Osteocyte (in vitro differentiated cells): ENCODE measurements around the gene CLMP. TPM values are rescaled to one million over a fixed set of nuclear protein-coding genes. Genes with fewer than 3 reads are reported as not detected.
A peak's percentile ranks its signal among the peaks of the same experiment; 100 is the strongest.

Source experiments
- DNase-seq: peaks from one replicate; pipeline ENCODE4 v3.0.0; 2021; ENCODE audit warnings: mixed read lengths; ENCODE audit not compliant: unreplicated experiment; ENCODE audit errors: extremely low spot score
- H3K27ac Mint-ChIP-seq: one replicate; pipeline ENCODE4 v1.8.0; 2021; ENCODE audit warnings: mild to moderate bottlenecking, mixed read lengths; ENCODE audit not compliant: unreplicated experiment
- H3K27me3 Mint-ChIP-seq: one replicate; pipeline ENCODE4 v1.8.0; 2021; ENCODE audit warnings: mixed read lengths; ENCODE audit not compliant: unreplicated experiment
- H3K36me3 Mint-ChIP-seq: one replicate; pipeline ENCODE4 v1.8.0; 2021; ENCODE audit warnings: mixed read lengths; ENCODE audit not compliant: unreplicated experiment
- H3K4me1 Mint-ChIP-seq: one replicate; pipeline ENCODE4 v1.8.0; 2021; ENCODE audit warnings: mixed read lengths; ENCODE audit not compliant: unreplicated experiment
- H3K4me3 Mint-ChIP-seq: one replicate; pipeline ENCODE4 v1.8.0; 2021; ENCODE audit warnings: mild to moderate bottlenecking, moderate library complexity, mixed read lengths; ENCODE audit not compliant: unreplicated experiment
- H3K9me3 Mint-ChIP-seq: one replicate; pipeline ENCODE4 v1.8.0; 2021; ENCODE audit warnings: mixed read lengths; ENCODE audit not compliant: unreplicated experiment
- total RNA-seq: library from RNA; stranded (reverse); gene quantifications from 2 replicates; pipeline ENCODE4 v1.2.1, GENCODE V29; 2021
- TF ChIP-seq, protein P1 (sequence below): fragments of 200-600 bp; sonication (generic); IDR thresholded peaks from 2 replicates; pipeline ENCODE4 v1.5.0; 2021; ENCODE audit warnings: antibody characterized with exemption, mild to moderate bottlenecking, moderate library complexity

The CLMP gene
- total RNA-seq, 1 donor from 2014 or later: 24.8 TPM

DNA sequence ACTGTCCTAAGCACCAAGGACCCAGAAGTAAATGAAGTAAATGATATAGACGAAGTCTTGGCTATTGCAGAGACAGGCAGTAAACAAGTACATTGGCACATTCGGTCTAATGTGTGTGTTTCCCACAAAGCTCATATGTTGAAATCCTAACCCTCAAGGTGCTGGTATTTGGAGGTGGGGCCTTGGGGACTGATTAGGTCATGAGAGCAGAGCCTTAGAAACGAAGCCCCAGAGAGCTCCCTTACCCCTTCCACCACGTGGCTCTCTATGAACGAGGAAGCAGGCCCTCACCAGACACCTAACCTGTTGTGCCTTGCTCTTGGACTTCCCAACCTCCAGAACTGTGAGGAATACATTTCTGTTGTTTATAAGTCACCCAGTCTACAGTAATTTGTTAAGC, 14.9 kb downstream of the CLMP start:
- Mint-ChIP-seq H3K4me3 (no peak overlapping the region), H3K9me3 (no peaks in the 10 kb centered on the region), H3K36me3 (peaks cover 5% of the 10 kb centered on the region), H3K4me1 (peaks cover 46% of the 10 kb centered on the region), H3K27me3 (no peaks in the 10 kb centered on the region), H3K27ac (peak overlapping the region; percentile 43)
- DNase-seq: no peak
- TF ChIP-seq, protein P1, sequence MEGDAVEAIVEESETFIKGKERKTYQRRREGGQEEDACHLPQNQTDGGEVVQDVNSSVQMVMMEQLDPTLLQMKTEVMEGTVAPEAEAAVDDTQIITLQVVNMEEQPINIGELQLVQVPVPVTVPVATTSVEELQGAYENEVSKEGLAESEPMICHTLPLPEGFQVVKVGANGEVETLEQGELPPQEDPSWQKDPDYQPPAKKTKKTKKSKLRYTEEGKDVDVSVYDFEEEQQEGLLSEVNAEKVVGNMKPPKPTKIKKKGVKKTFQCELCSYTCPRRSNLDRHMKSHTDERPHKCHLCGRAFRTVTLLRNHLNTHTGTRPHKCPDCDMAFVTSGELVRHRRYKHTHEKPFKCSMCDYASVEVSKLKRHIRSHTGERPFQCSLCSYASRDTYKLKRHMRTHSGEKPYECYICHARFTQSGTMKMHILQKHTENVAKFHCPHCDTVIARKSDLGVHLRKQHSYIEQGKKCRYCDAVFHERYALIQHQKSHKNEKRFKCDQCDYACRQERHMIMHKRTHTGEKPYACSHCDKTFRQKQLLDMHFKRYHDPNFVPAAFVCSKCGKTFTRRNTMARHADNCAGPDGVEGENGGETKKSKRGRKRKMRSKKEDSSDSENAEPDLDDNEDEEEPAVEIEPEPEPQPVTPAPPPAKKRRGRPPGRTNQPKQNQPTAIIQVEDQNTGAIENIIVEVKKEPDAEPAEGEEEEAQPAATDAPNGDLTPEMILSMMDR: no peak

DNA sequence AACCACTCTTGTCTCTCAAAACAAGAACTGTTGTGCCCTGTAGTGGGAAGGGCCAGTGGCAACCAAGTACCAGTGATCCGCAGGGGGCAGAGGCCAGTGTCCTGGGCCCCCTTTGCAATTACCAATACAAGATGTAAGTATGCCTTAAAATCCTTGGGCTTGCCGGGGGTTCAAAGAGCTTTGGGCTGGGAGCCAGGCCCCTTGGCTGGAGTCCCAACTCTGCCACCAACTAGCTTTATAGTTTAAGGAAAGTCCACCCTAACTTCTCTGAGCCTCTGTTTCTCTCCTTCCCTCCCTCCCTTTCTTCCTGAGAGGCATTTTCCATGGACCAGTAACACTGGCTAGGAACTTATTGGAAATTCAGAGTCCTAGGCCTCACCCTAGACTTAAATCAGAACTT, 15.5 kb downstream of the CLMP start:
- Mint-ChIP-seq H3K27ac (no peak overlapping the region), H3K4me3 (no peak overlapping the region), H3K27me3 (no peaks in the 10 kb centered on the region), H3K4me1 (peaks cover 46% of the 10 kb centered on the region), H3K9me3 (no peaks in the 10 kb centered on the region), H3K36me3 (peaks cover 5% of the 10 kb centered on the region)
- TF ChIP-seq, protein P1: no peak
- no peak for DNase-seq

DNA sequence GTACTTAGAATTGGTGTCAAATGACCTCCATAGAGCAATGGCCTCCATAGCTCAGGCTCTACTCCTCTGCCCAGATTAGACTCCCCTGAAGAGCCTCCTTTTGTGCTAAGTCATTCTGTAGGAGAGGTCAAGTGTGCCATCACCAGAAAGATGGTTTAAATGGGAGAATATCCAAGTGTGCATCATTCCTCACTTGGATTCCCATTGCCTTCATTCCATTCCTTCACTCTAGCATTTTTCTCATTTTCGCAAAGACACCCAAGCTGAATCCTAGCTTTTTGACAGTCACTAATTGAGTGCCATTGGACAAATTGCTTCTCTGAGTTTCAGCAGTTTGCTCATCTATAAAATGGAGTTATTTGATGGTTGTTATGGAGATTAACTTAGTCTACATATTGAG, 16.9 kb downstream of the CLMP start:
- no peak for DNase-seq
- Mint-ChIP-seq H3K36me3 (peaks cover 5% of the 10 kb centered on the region), H3K27ac (no peak overlapping the region), H3K9me3 (no peaks in the 10 kb centered on the region), H3K4me1 (peaks cover 57% of the 10 kb centered on the region), H3K27me3 (no peaks in the 10 kb centered on the region), H3K4me3 (no peak overlapping the region)
- TF ChIP-seq, protein P1: no peak

DNA sequence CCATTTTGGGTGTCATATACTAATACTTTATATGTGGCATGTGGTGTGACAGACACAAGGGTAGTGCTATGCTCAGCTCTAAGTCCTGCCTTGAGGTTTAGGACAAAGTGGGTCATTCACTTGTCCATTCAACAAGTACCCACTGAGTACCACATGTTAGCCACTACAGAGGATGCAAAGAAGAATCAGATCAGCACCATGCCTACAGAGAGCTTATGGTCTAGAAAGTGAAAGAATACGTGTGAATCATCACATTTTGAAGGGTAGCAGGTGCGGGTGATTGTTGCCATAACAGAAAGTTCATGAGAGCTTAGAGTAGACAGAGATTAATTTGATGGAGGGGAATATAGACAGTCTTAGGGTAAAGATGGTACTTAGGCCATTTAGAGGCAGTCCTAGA, 18.3 kb downstream of the CLMP start:
- H3K4me1 Mint-ChIP-seq: peaks cover 56% of the 10 kb centered on the region
- H3K36me3 Mint-ChIP-seq: peaks cover 5% of the 10 kb centered on the region

DNA sequence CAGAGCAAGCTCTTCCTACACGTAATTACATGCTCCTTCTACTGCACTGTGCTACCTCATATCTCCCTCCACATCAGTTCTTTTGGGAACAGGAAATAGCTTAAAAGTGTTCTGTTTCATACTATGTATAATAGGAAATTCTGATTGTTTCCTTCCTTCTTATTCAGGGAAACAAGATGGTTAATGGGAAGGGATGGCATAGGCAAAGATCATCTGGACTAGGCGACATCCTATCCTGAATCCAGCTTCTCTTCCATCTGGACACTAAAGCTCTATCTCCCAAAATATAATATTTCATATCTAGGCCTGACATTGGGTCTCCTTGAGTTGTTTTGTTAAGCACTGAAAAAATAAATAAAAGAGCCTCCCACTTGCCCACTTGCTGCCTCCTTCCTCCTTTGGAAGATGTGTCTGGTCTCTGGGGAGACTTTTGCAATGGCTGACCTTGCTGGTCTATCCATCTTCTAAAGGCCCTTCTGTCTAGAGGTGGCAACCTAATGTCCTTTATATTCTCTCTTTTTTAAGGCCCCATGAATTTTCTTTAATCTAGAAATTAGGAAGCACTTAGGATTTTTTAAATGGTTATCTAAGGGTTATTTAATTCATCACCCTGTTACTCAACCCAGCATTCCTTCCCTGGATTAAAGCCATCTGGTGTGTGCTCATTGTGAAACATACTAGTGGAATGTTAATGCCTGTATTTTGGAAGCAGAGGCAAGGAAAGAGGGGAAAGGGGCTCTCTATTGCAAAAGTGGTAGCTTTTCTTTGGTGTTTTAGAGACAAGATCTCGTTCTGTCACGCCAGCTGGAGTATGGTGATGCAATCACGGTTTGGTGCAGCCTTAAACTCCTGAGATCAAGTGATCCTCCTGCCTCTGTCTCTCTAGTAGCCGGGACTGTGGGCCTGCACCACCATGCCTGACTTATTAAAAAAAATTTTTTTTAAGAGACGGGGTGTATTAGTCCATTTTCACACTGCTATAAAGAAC, 20.6 kb downstream of the CLMP start:
- TF ChIP-seq, protein P1: no peak
- no peak overlapping the region for H3K4me3 Mint-ChIP-seq
- H3K27me3 Mint-ChIP-seq: no peaks in the 10 kb centered on the region
- peaks cover 3% of the 10 kb centered on the region for H3K36me3 Mint-ChIP-seq
- peaks cover 38% of the 10 kb centered on the region for H3K4me1 Mint-ChIP-seq
- DNase-seq: no peak
- peak overlapping the region; percentile 86 for H3K27ac Mint-ChIP-seq
- no peaks in the 10 kb centered on the region for H3K9me3 Mint-ChIP-seq

More for the DNA sequence above, 18.3 kb downstream of the CLMP start:
- H3K27me3 Mint-ChIP-seq: no peaks in the 10 kb centered on the region
- H3K9me3 Mint-ChIP-seq: no peaks in the 10 kb centered on the region
- TF ChIP-seq, protein P1: no peak
- no peak overlapping the region for H3K27ac Mint-ChIP-seq
- no peak overlapping the region for H3K4me3 Mint-ChIP-seq
- DNase-seq: no peak
